Measurements from ENCODE around the gene YPEL1. TPM values are rescaled to one million over a fixed set of nuclear protein-coding genes. Genes with fewer than 3 reads are reported as not detected.
A peak's percentile ranks its signal among the peaks of the same experiment; 100 is the strongest.

YPEL1 gene
- polyA plus RNA-seq, 3 donors = 1.0 to 2.3 (median 2.0) TPM

DNA sequence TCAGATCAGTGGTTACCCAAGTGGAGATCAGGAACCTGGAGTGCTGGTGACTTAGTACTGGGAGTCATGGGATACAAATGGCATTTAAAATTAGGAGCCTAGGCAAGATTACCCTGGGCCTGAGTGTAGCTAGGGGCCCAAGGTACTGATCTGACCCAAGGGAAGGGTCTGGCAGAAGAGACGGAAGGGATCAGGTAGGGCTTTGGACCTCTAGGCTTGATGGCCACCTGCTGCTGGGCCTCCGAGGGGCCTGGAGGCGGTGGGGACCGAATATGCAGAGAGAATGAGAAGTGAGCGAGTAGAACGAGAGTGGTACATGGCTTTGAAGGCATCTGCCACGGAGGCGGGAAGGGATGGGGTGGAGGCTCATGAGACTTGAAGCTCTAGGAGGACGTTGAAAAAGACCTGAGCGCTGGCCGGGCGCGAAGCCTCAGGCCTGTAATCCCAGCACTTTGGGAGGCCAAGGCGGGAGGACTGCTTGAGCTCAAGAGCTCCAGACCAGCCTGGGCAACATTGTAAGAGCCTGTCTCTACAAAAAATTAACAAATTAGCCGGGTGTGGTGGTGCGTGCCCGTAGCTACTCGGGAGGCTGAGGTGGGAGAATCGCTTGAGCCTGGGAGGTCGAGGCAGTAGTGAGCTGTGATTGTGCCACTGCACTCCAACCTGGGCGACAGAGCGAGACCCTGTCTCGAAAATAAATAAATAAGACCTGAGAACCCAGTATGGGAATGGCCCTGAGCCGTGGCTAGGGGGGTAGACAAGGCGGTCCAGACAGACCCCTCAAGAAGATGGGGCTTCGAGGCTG lies 70.3 kb downstream of the YPEL1 start:
- Mint-ChIP-seq H3K27ac (peak overlapping the region; percentile 96 to 99 (median 98)), H3K27me3 (ENCODE audit: low read depth in 3 of 3) (peaks cover 0 to 1% (median 0%) of the 10 kb centered on the region in 3 donors), H3K4me3 (peak overlapping the region; percentile 94 to 96), H3K9me3 (peaks cover 0 to 2% (median 0%) of the 10 kb centered on the region in 7 donors), H3K36me3 (peaks cover 6 to 10% of the 10 kb centered on the region in 2 donors), H3K4me1 (peaks cover 23% of the 10 kb centered on the region)
- H3K27ac ChIP-seq (ENCODE audit: low read depth in 1 of 2, low read length in 2 of 2) = peak overlapping the region; percentile 87 to 96
- H2AFZ ChIP-seq (ENCODE audit: insufficient read depth, low read depth, low read length, poor library complexity, severe bottlenecking) = peak overlapping the region; percentile 95
- peaks cover 12 to 18% of the 10 kb centered on the region in 2 donors for H3K4me1 ChIP-seq (ENCODE audit: control insufficient read depth in 1 of 2, insufficient read depth in 2 of 2, low read length in 2 of 2)
- peak overlapping the region; percentile 87 for H3K9ac ChIP-seq (ENCODE audit: insufficient read depth, low read length, poor library complexity, severe bottlenecking)
- H4K20me1 ChIP-seq (ENCODE audit: insufficient read depth, low read length) = peaks cover 2% of the 10 kb centered on the region
- H3K27me3 ChIP-seq (ENCODE audit: control insufficient read depth in 2 of 2, insufficient read depth in 2 of 2, low read length in 2 of 2) = no peaks in the 10 kb centered on the region
- peak overlapping the region; percentile 61 to 94 (median 76) for H3K4me3 ChIP-seq (replicated peaks in 1 of 3; ENCODE audit: low read depth in 2 of 3, low read length in 3 of 3)
- no peaks in the 10 kb centered on the region for H3K9me3 ChIP-seq (replicated peaks in 1 of 2; ENCODE audit: control insufficient read depth in 1 of 2, insufficient read depth in 1 of 2, low read length in 2 of 2)
- no peak for DNase-seq
- peaks cover 35% of the 10 kb centered on the region for H3K79me2 ChIP-seq (ENCODE audit: insufficient read depth, low read length)
- intact Hi-C loops (cut with micrococcal nuclease) = no loop called here
- H3K4me2 ChIP-seq (replicated peaks; ENCODE audit: extremely low read depth, low read length, poor library complexity, severe bottlenecking) = peak overlapping the region; percentile 85
- peaks cover 5 to 12% of the 10 kb centered on the region in 2 donors for H3K36me3 ChIP-seq (replicated peaks in 1 of 2; ENCODE audit: control insufficient read depth in 1 of 2, insufficient read depth in 2 of 2, low read length in 2 of 2)
- TF ChIP-seq, protein P1, sequence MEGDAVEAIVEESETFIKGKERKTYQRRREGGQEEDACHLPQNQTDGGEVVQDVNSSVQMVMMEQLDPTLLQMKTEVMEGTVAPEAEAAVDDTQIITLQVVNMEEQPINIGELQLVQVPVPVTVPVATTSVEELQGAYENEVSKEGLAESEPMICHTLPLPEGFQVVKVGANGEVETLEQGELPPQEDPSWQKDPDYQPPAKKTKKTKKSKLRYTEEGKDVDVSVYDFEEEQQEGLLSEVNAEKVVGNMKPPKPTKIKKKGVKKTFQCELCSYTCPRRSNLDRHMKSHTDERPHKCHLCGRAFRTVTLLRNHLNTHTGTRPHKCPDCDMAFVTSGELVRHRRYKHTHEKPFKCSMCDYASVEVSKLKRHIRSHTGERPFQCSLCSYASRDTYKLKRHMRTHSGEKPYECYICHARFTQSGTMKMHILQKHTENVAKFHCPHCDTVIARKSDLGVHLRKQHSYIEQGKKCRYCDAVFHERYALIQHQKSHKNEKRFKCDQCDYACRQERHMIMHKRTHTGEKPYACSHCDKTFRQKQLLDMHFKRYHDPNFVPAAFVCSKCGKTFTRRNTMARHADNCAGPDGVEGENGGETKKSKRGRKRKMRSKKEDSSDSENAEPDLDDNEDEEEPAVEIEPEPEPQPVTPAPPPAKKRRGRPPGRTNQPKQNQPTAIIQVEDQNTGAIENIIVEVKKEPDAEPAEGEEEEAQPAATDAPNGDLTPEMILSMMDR (IDR thresholded peaks at IDR 0.05) = no peak
- 76% methylated on average over 23 of the region's 26 CpGs for WGBS (ENCODE audit: insufficient coverage)

DNA sequence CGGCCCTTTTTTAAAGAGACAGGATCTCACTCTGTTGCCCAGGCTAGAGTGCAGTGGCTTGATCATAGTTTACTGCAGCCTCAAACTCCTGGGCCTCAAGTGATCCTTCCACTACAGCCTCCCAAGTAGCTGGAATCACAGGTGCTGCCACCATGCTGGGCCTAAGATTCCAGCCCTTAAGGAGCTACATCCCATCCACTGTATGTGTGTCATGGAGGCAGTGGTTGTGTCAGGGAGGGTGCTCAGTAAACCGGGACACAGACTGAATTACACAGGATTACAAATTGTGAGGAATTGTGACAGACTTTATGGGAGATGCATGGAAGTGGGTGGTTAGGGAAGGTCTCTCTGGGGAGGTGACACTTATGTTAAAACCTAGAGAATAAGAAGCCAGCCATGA lies 71.9 kb downstream of the YPEL1 start:
- TF ChIP-seq, protein P1 (IDR thresholded peaks at IDR 0.05) = no peak
- no peak overlapping the region for H3K4me3 Mint-ChIP-seq
- H3K27ac Mint-ChIP-seq = peak overlapping the region in 1 of 7 donors; percentile 66
- Histone ChIP-seq H3K27ac (ENCODE audit: low read depth in 1 of 2, low read length in 2 of 2) (no peak overlapping the region), H3K36me3 (replicated peaks in 1 of 2; ENCODE audit: control insufficient read depth in 1 of 2, insufficient read depth in 2 of 2, low read length in 2 of 2) (no peaks in the 10 kb centered on the region), H3K4me2 (replicated peaks; ENCODE audit: extremely low read depth, low read length, poor library complexity, severe bottlenecking) (no peak overlapping the region), H2AFZ (ENCODE audit: insufficient read depth, low read depth, low read length, poor library complexity, severe bottlenecking) (no peak overlapping the region), H3K27me3 (ENCODE audit: control insufficient read depth in 2 of 2, insufficient read depth in 2 of 2, low read length in 2 of 2) (no peaks in the 10 kb centered on the region), H3K4me1 (ENCODE audit: control insufficient read depth in 1 of 2, insufficient read depth in 2 of 2, low read length in 2 of 2) (peaks cover 12 to 18% of the 10 kb centered on the region in 2 donors), H4K20me1 (ENCODE audit: insufficient read depth, low read length) (no peaks in the 10 kb centered on the region), H3K79me2 (ENCODE audit: insufficient read depth, low read length) (peaks cover 23% of the 10 kb centered on the region), H3K4me3 (replicated peaks in 1 of 3; ENCODE audit: low read depth in 2 of 3, low read length in 3 of 3) (no peak overlapping the region), H3K9me3 (replicated peaks in 1 of 2; ENCODE audit: control insufficient read depth in 1 of 2, insufficient read depth in 1 of 2, low read length in 2 of 2) (no peaks in the 10 kb centered on the region), H3K9ac (ENCODE audit: insufficient read depth, low read length, poor library complexity, severe bottlenecking) (no peak overlapping the region)
- WGBS (ENCODE audit: insufficient coverage) = 95% methylated on average over 2 of the region's 2 CpGs
- no peaks in the 10 kb centered on the region for H3K36me3 Mint-ChIP-seq
- intact Hi-C loops (cut with micrococcal nuclease) = no loop called here
- DNase-seq = no peak
- H3K4me1 Mint-ChIP-seq = peaks cover 20% of the 10 kb centered on the region
- peaks cover 0 to 1% (median 0%) of the 10 kb centered on the region in 3 donors for H3K27me3 Mint-ChIP-seq (ENCODE audit: low read depth in 3 of 3)
- peaks cover 0 to 2% (median 0%) of the 10 kb centered on the region in 7 donors for H3K9me3 Mint-ChIP-seq

Measured in CD14-positive monocyte (primary cell).